K562 (cell line): ENCODE measurements around the gene OR2W3. TPM values are rescaled to one million over a fixed set of nuclear protein-coding genes. Genes with fewer than 3 reads are reported as not detected.

Experiments used
- ATAC-seq: fragments of 200-7000 bp; cut with Tn5 transposase; 3 replicates; pipeline ENCODE4 v1.9.1; 2020; ENCODE audit warnings: moderate library complexity
- BruUV-seq: library from RNA; stranded (reverse); fragments of 400-500 nt; replicated peaks from 2 replicates; lab custom pipeline; 2021; lab: Mats Ljungman, UMichigan
- CTCF ChIA-PET: fragments of 300-600 bp; formaldehyde crosslinking; extraction: SDS; loops from one replicate; lab custom pipeline; 2021; ENCODE audit warnings: low intra/inter-chr PET ratio; lab: Yijun Ruan, JAX
- POLR2A ChIA-PET: fragments of 300-600, 350-650 bp; sonication (Branson Sonifier 250); formaldehyde crosslinking; extraction: SDS; loops from one replicate; lab custom pipeline; 2021; ENCODE audit warnings: antibody characterized with exemption, inconsistent platforms; lab: Yijun Ruan, JAX
- DNase-seq, 4 experiments: peaks; one replicate each; pipeline versions ENCODE4 v3.0.0 to v3.0.0-alpha.2; 2011 to 2018; ENCODE audit warnings: low spot score in 3 of 4, mixed read lengths in 3 of 4; ENCODE audit errors: extremely low read depth in 1 of 4
- FAIRE-seq: peaks from 2 replicates; lab custom pipeline; 2011; peaks lifted over from hg19 to GRCh38; lab: Jason Lieb, UNC
- H2AFZ ChIP-seq: 2 replicates; pipeline ENCODE4 v1.6.0; 2011; ENCODE audit warnings: low read depth, low read length, control low read depth, inconsistent platforms
- H3K27ac ChIP-seq: fragments of 200-600 bp; 3 replicates; pipeline ENCODE4 v1.8.0; 2011; ENCODE audit warnings: low read depth, mild to moderate bottlenecking, control low read depth, inconsistent platforms, low read length, moderate library complexity, mixed read lengths; ENCODE audit errors: extremely low read depth
- H3K27me3 ChIP-seq, 2 experiments: fragments of 300-600 bp in 1 of 2; 2 replicates in 1 of 2; 3 replicates in 1 of 2; pipeline versions ENCODE4 v1.6.0 to v1.8.0; 2011; ENCODE audit warnings: inconsistent platforms in 2 of 2, low read length in 2 of 2, mild to moderate bottlenecking in 1 of 2, mixed read lengths in 1 of 2, moderate library complexity in 1 of 2; ENCODE audit not compliant: control insufficient read depth in 2 of 2, insufficient read depth in 2 of 2
- H3K36me3 ChIP-seq: fragments of 300-600 bp; 3 replicates; pipeline ENCODE4 v1.8.0; 2011; ENCODE audit warnings: mild to moderate bottlenecking, low read length, inconsistent platforms; ENCODE audit not compliant: control insufficient read depth, insufficient read depth
- H3K4me1 ChIP-seq, 2 experiments: fragments of 200-600 bp in 1 of 2; replicated peaks in 1 of 2; 2 replicates in 1 of 2; 3 replicates in 1 of 2; pipeline versions ENCODE4 v1.5.1 to v1.8.0; 2011; ENCODE audit warnings: inconsistent platforms in 2 of 2, low read length in 2 of 2, mild to moderate bottlenecking in 1 of 2, mixed read lengths in 1 of 2, moderate library complexity in 1 of 2; ENCODE audit not compliant: control insufficient read depth in 2 of 2, insufficient read depth in 2 of 2
- H3K4me2 ChIP-seq: 2 replicates; pipeline ENCODE4 v1.6.1; 2011; ENCODE audit warnings: low read length, control low read depth, inconsistent platforms, mixed read lengths; ENCODE audit not compliant: insufficient read depth
- H3K4me3 ChIP-seq: fragments of 200-600 bp; sonication (generic), shearing (Covaris generic); 2 replicates; pipeline ENCODE4 v1.5.1; 2016; ENCODE audit warnings: control low read depth, inconsistent platforms
- H3K79me2 ChIP-seq: fragments of 200-600 bp; 3 replicates; pipeline ENCODE4 v1.8.0; 2011; ENCODE audit warnings: low read length, inconsistent platforms; ENCODE audit not compliant: control insufficient read depth, insufficient read depth
- H3K9ac ChIP-seq, 2 experiments: 2 replicates each; pipeline versions ENCODE4 v1.6.0 to v1.6.1; 2011; ENCODE audit warnings: low read depth in 2 of 2, low read length in 2 of 2, control low read depth in 1 of 2, inconsistent platforms in 1 of 2, mild to moderate bottlenecking in 1 of 2, mixed read lengths in 1 of 2; ENCODE audit not compliant: insufficient read depth in 1 of 2
- H3K9me1 ChIP-seq: one replicate; pipeline ENCODE4 v1.6.0; 2011; ENCODE audit warnings: inconsistent platforms, mild to moderate bottlenecking, low read length, moderate library complexity; ENCODE audit not compliant: control insufficient read depth, insufficient read depth
- H3K9me3 ChIP-seq: replicated peaks from 2 replicates; pipeline ENCODE4 v1.5.1; 2011; ENCODE audit warnings: low read depth, low read length, inconsistent platforms; ENCODE audit not compliant: control insufficient read depth, insufficient read depth
- H4K20me1 ChIP-seq: replicated peaks from 2 replicates; pipeline ENCODE4 v1.6.1; 2011; ENCODE audit warnings: low read length, inconsistent platforms, mixed read lengths; ENCODE audit not compliant: control insufficient read depth, insufficient read depth
- NFRKB ChIP-seq: fragments of 450-650 bp; IDR thresholded peaks from 2 replicates; pipeline ENCODE4 v1.6.1; 2016; ENCODE audit warnings: low read depth
- PHF8 ChIP-seq: fragments of 200-600 bp; sonication (generic); IDR thresholded peaks from 2 replicates; pipeline ENCODE4 v1.6.1; 2012; ENCODE audit warnings: mixed run types, mild to moderate bottlenecking, inconsistent platforms, low read length, moderate library complexity, borderline replicate concordance
- PTRF ChIP-seq: fragments of 450-650 bp; IDR thresholded peaks from 2 replicates; pipeline ENCODE4 v1.6.1; 2016; ENCODE audit warnings: mild to moderate bottlenecking, missing genetic modification characterization, missing compliant biosample characterization
- RNF219 ChIP-seq: fragments of 250-450 bp; sonication (Bioruptor Pico); IDR thresholded peaks from 2 replicates; pipeline ENCODE4 v1.5.0; 2022; ENCODE audit warnings: mild to moderate bottlenecking
- SMAD1 ChIP-seq: fragments of 150-350 bp; IDR thresholded peaks from 2 replicates; pipeline ENCODE4 v1.6.1; 2014; ENCODE audit warnings: low read length, low read depth; ENCODE audit not compliant: partially characterized antibody
- ZNF280B ChIP-seq: fragments of 250-450 bp; sonication (Bioruptor Pico); IDR thresholded peaks from 2 replicates; pipeline ENCODE4 v1.5.1; 2021; ENCODE audit warnings: mild to moderate bottlenecking
- ZNF507 ChIP-seq: conservative IDR thresholded peaks from 2 replicates; pipeline ENCODE4 v1.6.1; 2017; ENCODE audit warnings: missing genetic modification characterization, missing compliant biosample characterization
- ZNF639 ChIP-seq, 2 experiments: fragments of 200-800 bp in 1 of 2; sonication (Bioruptor generic) in 1 of 2; sonication (generic) in 1 of 2; formaldehyde crosslinking in 1 of 2; IDR thresholded peaks in 1 of 2; conservative IDR thresholded peaks in 1 of 2; 2 replicates each; pipeline versions ENCODE4 v1.5.0 to v1.6.1; 2016 to 2020; ENCODE audit warnings: missing compliant biosample characterization in 1 of 2, missing genetic modification characterization in 1 of 2, missing genetic modification reagents in 1 of 2
- WGBS: fragments of 100-300 bp; shearing (Covaris generic); methylation state at CpG from one replicate; pipeline ENCODE4 v1.1.6; 2016; ENCODE audit warnings: low coverage, mixed read lengths; ENCODE audit not compliant: insufficient coverage; ENCODE audit errors: missing lambda C conversion rate; 5-methylcytosine and 5-hydroxymethylcytosine counted together
- in situ Hi-C: fragments of 300-500 bp; cut with MboI; formaldehyde crosslinking; loops from 4 replicates; pipeline ENCODE4 v1.15.0; 2018; ENCODE audit warnings: inconsistent platforms, mixed read lengths
- intact Hi-C: fragments of 100-400 bp; cut with micrococcal nuclease; formaldehyde crosslinking; loops from 2 replicates; pipeline ENCODE4 v1.14.2; 2022
- polyA plus RNA-seq, 8 experiments: library from polyadenylated mRNA; depleted of rRNA in 4 of 8; stranded (reverse) in 5 of 8; unstranded in 3 of 8; fragments of >200 nt; fragmentation: Nextera tagmentation in 2 of 8; fragmentation: Illumina TruSeq in 1 of 8; extraction: Ambion mirVana in 2 of 8; extraction: Trizol in 1 of 8; gene quantifications; 2 replicates each; pipeline versions ENCODE4 v1.2.1 to v1.2.3, GENCODE V29; 2011 to 2014; ENCODE audit warnings: inconsistent platforms in 1 of 8, missing spikeins in 1 of 8
- total RNA-seq, 7 experiments: library from RNA; depleted of rRNA in 6 of 7; stranded (reverse); fragments of >200 nt in 6 of 7; fragmentation: Illumina TruSeq in 2 of 7; extraction: Trizol in 2 of 7; gene quantifications; 2 replicates each; pipeline versions ENCODE4 v1.2.1 to v1.2.3, GENCODE V29; 2011 to 2021; ENCODE audit warnings: low replicate concordance in 1 of 7

The OR2W3 gene
- total and polyA plus RNA-seq, 9 of the 15 experiments (the other 6 are each of a cell fraction or from before 2014, with no cell fraction given), result 0.67 to 7.6 (median 3.7) TPM

GRCh38 chr1:247865416-247865815 lies 30.0 kb upstream of the OR2W3 start (continued):
- TF ChIP-seq ZNF280B (no peak), RNF219 (CRISPR knock-in tag) (no peak)

- Histone ChIP-seq H3K4me3 (no peak overlapping the region), H3K9ac (no peak overlapping the region), H3K27me3 (no peaks in the 10 kb centered on the region), H3K9me1 (no peaks in the 10 kb centered on the region), H3K4me2 (no peak overlapping the region), H3K9me3 (no peaks in the 10 kb centered on the region), H2AFZ (no peak overlapping the region), H3K27ac (no peak overlapping the region), H3K36me3 (no peaks in the 10 kb centered on the region), H3K79me2 (no peaks in the 10 kb centered on the region), H4K20me1 (no peaks in the 10 kb centered on the region), H3K4me1 (no peaks in the 10 kb centered on the region; a peak in 1 of 5 replicates)
- intact Hi-C loops, result no loop called here
- WGBS, result 77% methylated on average over 9 of the region's 9 CpGs
- ChIA-PET CTCF (no interaction called here), POLR2A (interaction anchor here (1.5 kb wide), 1 partner anchor 26 kb away, joined by 4 read pairs; the partner anchor contains the start of gene TRIM58)
- TF ChIP-seq SMAD1, result no peak
- no peak for TF ChIP-seq PHF8
- no peak for TF ChIP-seq PTRF (tag)
- no peak for TF ChIP-seq ZNF507 (tag)
- no peak for TF ChIP-seq NFRKB
- no peak for TF ChIP-seq ZNF639 (CRISPR knock-in tag; conservative IDR thresholded peaks at IDR 0.05 in 1 of 2, IDR thresholded peaks at IDR 0.05 in 1 of 2)
- ATAC-seq (no peak), DNase-seq (no peak), FAIRE-seq (no peak)
- in situ Hi-C loops, result no loop called here
- no TSS peak for BruUV-seq
Observed at GRCh38 chr1:247883346-247883745, 12.0 kb upstream of the OR2W3 start.
